Lower leg skin (tissue), 4 donors: ENCODE data around the gene HPN. TPM values are rescaled to one million over a fixed set of nuclear protein-coding genes. Genes with fewer than 3 reads are reported as not detected.

Source experiments
- DNase-seq, 2 donors: peaks; one replicate each; pipeline ENCODE4 v3.0.0-alpha.2; 2019; ENCODE audit warnings: low spot score in 2 of 2
- H3K4me3 ChIP-seq: fragments of 200-600 bp; sonication (generic); 2 replicates; pipeline ENCODE4 v1.5.1; 2017; ENCODE audit warnings: mild to moderate bottlenecking, low read depth; ENCODE audit not compliant: poor library complexity, severe bottlenecking
- CTCF ChIP-seq, 3 donors: fragments of 450-650 bp; IDR thresholded peaks; one replicate each; pipeline ENCODE4 v1.5.1; 2016; ENCODE audit warnings: antibody characterized with exemption in 3 of 3, mild to moderate bottlenecking in 3 of 3, moderate library complexity in 2 of 3
- POLR2A ChIP-seq, 2 donors: fragments of 450-650 bp; IDR thresholded peaks; one replicate each; pipeline ENCODE4 v1.6.1; 2016 to 2017; ENCODE audit warnings: antibody characterized with exemption in 2 of 2, mild to moderate bottlenecking in 1 of 2, moderate library complexity in 1 of 2
- WGBS, 2 donors: methylation state at CpG; one replicate each; pipeline ENCODE4 v1.1.5; 2018; 5-methylcytosine and 5-hydroxymethylcytosine counted together
- intact Hi-C: fragments of 100-400 bp; cut with DNase I; formaldehyde crosslinking; loops from one replicate; pipeline ENCODE4 v1.15.0; 2023; ENCODE audit warnings: low total_unique reads
- total RNA-seq, 4 donors: library from RNA; depleted of rRNA; stranded (reverse); fragments of >200 nt; gene quantifications; one replicate each; pipeline ENCODE4 v1.1.0, GENCODE V29; 2016

HPN gene
- total RNA-seq, 4 donors from 2014 or later, result 0.45 to 2.0 (median 1.3) TPM; not detected in 1

GRCh38 chr19:35107545-35107944 is 66.0 kb downstream of the HPN start:
- WGBS, 2 donors, result 11 to 23% methylated on average over 5 of the region's 5 CpGs
- intact Hi-C loops, result no loop called here
- no peak overlapping the region for H3K4me3 ChIP-seq
- peak in 1 of 2 donors; percentile 70 for DNase-seq
- TF ChIP-seq CTCF (IDR thresholded peaks at IDR 0.05), result no peak
- TF ChIP-seq POLR2A (IDR thresholded peaks at IDR 0.05), result no peak

GRCh38 chr19:35108730-35109129 is 67.2 kb downstream of the HPN start:
- intact Hi-C loops, result no loop called here
- no peak overlapping the region for H3K4me3 ChIP-seq
- no peak for DNase-seq

GRCh38 chr19:35109395-35110112 is 68.0 kb downstream of the HPN start:
- 51 to 52% methylated on average over 20 to 22 of the region's 22 CpGs for WGBS, 2 donors

More at GRCh38 chr19:35108730-35109129, 67.2 kb downstream of the HPN start:
- TF ChIP-seq CTCF (IDR thresholded peaks at IDR 0.05) (no peak), POLR2A (IDR thresholded peaks at IDR 0.05) (no peak)
- 81 to 89% methylated on average over 11 of the region's 11 CpGs for WGBS, 2 donors

GRCh38 chr19:35110974-35111373 is 69.5 kb downstream of the HPN start:
- no peak overlapping the region for H3K4me3 ChIP-seq
- TF ChIP-seq CTCF (IDR thresholded peaks at IDR 0.05) (no peak), POLR2A (IDR thresholded peaks at IDR 0.05) (no peak)
- no peak for DNase-seq
- intact Hi-C loops, result no loop called here
- 34 to 50% methylated on average over 8 to 9 of the region's 9 CpGs for WGBS, 2 donors

More at GRCh38 chr19:35109395-35110112, 68.0 kb downstream of the HPN start:
- intact Hi-C loops, result no loop called here
- TF ChIP-seq CTCF (IDR thresholded peaks at IDR 0.05) (no peak), POLR2A (IDR thresholded peaks at IDR 0.05) (no peak)
- DNase-seq, result no peak
- no peak overlapping the region for H3K4me3 ChIP-seq

GRCh38 chr19:35112995-35113688 is 71.6 kb downstream of the HPN start:
- 77 to 78% methylated on average over 15 of the region's 15 CpGs for WGBS, 2 donors
- no peak for DNase-seq
- no peak overlapping the region for H3K4me3 ChIP-seq

More at GRCh38 chr19:35112995-35113688, 71.6 kb downstream of the HPN start:
- no peak for TF ChIP-seq POLR2A (IDR thresholded peaks at IDR 0.05)
- TF ChIP-seq CTCF (IDR thresholded peaks at IDR 0.05), result no peak
- intact Hi-C loops, result no loop called here
